Transverse colon (tissue), 3 donors: Measurements from ENCODE around the gene P2RX5.

Source experiments
- CTCF ChIP-seq, 5 experiments: fragments of 200-600 bp in 3 of 5; fragments of 450-650 bp in 2 of 5; sonication (generic) in 3 of 5; IDR thresholded peaks; 1 replicate in 2 of 5; 2 replicates in 3 of 5; pipeline ENCODE4 v1.5.1; 2016 to 2017; ENCODE audit warnings: antibody characterized with exemption in 5 of 5, inconsistent platforms in 3 of 5, mild to moderate bottlenecking in 2 of 5, moderate library complexity in 1 of 5
- EP300 ChIP-seq: sonication (generic); formaldehyde crosslinking; IDR thresholded peaks from one replicate; pipeline ENCODE4 v1.6.1; 2017; ENCODE audit warnings: antibody characterized with exemption, low read depth

- TF ChIP-seq CTCF (IDR thresholded peaks at IDR 0.05) = no peak
- TF ChIP-seq EP300 = no peak
Observed at GRCh38 chr17:3688027-3688553, 7.9 kb downstream of the P2RX5 start.
